ENCODE results near the gene FAN1. TPM values are rescaled to one million over a fixed set of nuclear protein-coding genes. Genes with fewer than 3 reads are reported as not detected.

Gene FAN1
- total and polyA plus RNA-seq, 2 of the 13 experiments (the other 11 are each of a cell fraction or from before 2014, with no cell fraction given), result 10.8 to 20.1 TPM

GRCh38 chr15:30991255-30992235 lies 87.8 kb downstream of the FAN1 start, which contains the start of gene MTMR10 (continued):
- no peak for TF ChIP-seq ATF6 (CRISPR knock-in tag; conservative IDR thresholded peaks at IDR 0.05)
- TF ChIP-seq NKX3-1 (CRISPR knock-in tag; IDR thresholded peaks at IDR 0.05), result 0 out of 2 replicates have a peak, but pooled peaks have one; percentile 26
- peak; percentile 53; the same call in 1 of the 2 replicates for TF ChIP-seq ZNF580 (CRISPR knock-in tag; IDR thresholded peaks at IDR 0.05; ENCODE audit: borderline replicate concordance, low read depth)
- peak; percentile 60 for TF ChIP-seq AGO2 (optimal IDR thresholded peaks at IDR 0.05; ENCODE audit: low read depth, low read length)
- no peak for TF ChIP-seq MATR3 (CRISPR knock-in tag; IDR thresholded peaks at IDR 0.05)
- peak; percentile 78 for TF ChIP-seq ZSCAN31 (CRISPR knock-in tag; IDR thresholded peaks at IDR 0.05; ENCODE audit: low read depth)
- TF ChIP-seq ZSCAN20 (CRISPR knock-in tag; IDR thresholded peaks at IDR 0.05; ENCODE audit: borderline replicate concordance), result peak; percentile 71; the same call in 1 of the 2 replicates
- TF ChIP-seq TARDBP (CRISPR knock-in tag; IDR thresholded peaks at IDR 0.05), result 0 out of 2 replicates have a peak, but pooled peaks have one; percentile 8
- peak; percentile 25; the same call in 1 of the 2 replicates for TF ChIP-seq ERF (CRISPR knock-in tag; IDR thresholded peaks at IDR 0.05)
- TF ChIP-seq ZNF556 (CRISPR knock-in tag; IDR thresholded peaks at IDR 0.05; ENCODE audit: borderline replicate concordance), result 0 out of 2 replicates have a peak, but pooled peaks have one; percentile 3
- TF ChIP-seq BCLAF1 (IDR thresholded peaks at IDR 0.05), result no peak
- no peak for TF ChIP-seq ONECUT2 (CRISPR knock-in tag; IDR thresholded peaks at IDR 0.05)
- 0 out of 2 replicates have a peak, but pooled peaks have one; percentile 4 for TF ChIP-seq ZNF121 (CRISPR knock-in tag; IDR thresholded peaks at IDR 0.05)
- TF ChIP-seq ZNF367 (CRISPR knock-in tag; IDR thresholded peaks at IDR 0.05; ENCODE audit: borderline replicate concordance), result peak; percentile 52; the same call in 1 of the 2 replicates
- TF ChIP-seq STAT6 (CRISPR knock-in tag; IDR thresholded peaks at IDR 0.05; ENCODE audit: borderline replicate concordance), result no peak
- TF ChIP-seq ZNF263 (CRISPR knock-in tag; IDR thresholded peaks at IDR 0.05), result peak; percentile 59; the same call in 1 of the 2 replicates
- TF ChIP-seq ZNF775 (CRISPR knock-in tag; IDR thresholded peaks at IDR 0.05; ENCODE audit: borderline replicate concordance), result no peak
- no peak for TF ChIP-seq HMGA1 (CRISPR knock-in tag; conservative IDR thresholded peaks at IDR 0.05)
- peak; percentile 57 for TF ChIP-seq SAP130 (CRISPR knock-in tag; IDR thresholded peaks at IDR 0.05; ENCODE audit: low read depth)
- TF ChIP-seq YY1 (IDR thresholded peaks at IDR 0.05; ENCODE audit: insufficient read depth, insufficient replicate concordance, low read depth, low read length), result peak; percentile 90
- TF ChIP-seq HOXA3 (CRISPR knock-in tag; IDR thresholded peaks at IDR 0.05), result peak; percentile 54
